Measurements from ENCODE around the gene ANKS1B.
"Not testable (repeated sequence)": the region's sequence is repeated elsewhere in the genome, so short reads cannot be mapped to it uniquely, and the experiment has no call there.

DNA sequence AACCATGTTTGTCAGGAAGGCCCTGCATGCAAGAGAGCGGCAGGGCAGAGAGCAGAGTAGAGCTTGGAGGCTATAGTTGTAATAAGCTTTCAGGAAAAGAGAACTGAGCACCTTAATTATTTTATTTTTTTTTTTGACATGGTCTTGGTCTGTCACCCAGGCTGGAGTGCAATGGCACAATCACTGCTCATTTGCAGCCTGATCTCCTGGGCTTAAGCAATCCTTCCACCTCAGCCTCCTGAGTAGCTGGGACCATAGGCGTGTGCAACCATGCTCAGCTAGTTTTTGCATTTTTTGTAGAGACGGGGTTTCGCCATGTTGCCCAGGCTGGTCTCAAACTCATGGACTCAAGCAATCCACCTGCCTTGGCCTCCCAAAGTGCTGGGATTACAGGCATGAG lies 950.5 kb downstream of the ANKS1B start:
- TF ChIP-seq, protein P1, sequence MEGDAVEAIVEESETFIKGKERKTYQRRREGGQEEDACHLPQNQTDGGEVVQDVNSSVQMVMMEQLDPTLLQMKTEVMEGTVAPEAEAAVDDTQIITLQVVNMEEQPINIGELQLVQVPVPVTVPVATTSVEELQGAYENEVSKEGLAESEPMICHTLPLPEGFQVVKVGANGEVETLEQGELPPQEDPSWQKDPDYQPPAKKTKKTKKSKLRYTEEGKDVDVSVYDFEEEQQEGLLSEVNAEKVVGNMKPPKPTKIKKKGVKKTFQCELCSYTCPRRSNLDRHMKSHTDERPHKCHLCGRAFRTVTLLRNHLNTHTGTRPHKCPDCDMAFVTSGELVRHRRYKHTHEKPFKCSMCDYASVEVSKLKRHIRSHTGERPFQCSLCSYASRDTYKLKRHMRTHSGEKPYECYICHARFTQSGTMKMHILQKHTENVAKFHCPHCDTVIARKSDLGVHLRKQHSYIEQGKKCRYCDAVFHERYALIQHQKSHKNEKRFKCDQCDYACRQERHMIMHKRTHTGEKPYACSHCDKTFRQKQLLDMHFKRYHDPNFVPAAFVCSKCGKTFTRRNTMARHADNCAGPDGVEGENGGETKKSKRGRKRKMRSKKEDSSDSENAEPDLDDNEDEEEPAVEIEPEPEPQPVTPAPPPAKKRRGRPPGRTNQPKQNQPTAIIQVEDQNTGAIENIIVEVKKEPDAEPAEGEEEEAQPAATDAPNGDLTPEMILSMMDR (IDR thresholded peaks at IDR 0.05): not testable (repeated sequence)
- not testable (repeated sequence) for TF ChIP-seq POLR2AphosphoS5, POLR2A (IDR thresholded peaks at IDR 0.05)

Data from suprapubic skin (tissue), 4 donors.